GM23338 (cell line): ENCODE results near the gene FBXO11.

ENCODE experiments used
- CTCF ChIP-seq, 2 experiments: fragments of 200-600 bp in 1 of 2; sonication (generic) in 1 of 2; conservative IDR thresholded peaks; 2 replicates each; pipeline versions ENCODE4 v1.5.1 to v1.6.1; 2016 to 2017; ENCODE audit warnings: antibody characterized with exemption in 2 of 2, low read depth in 2 of 2, mild to moderate bottlenecking in 2 of 2, moderate library complexity in 1 of 2
- EZH2 ChIP-seq: fragments of 200-600 bp; sonication (generic); IDR thresholded peaks from one replicate; pipeline ENCODE4 v1.8.0; 2017; ENCODE audit warnings: antibody characterized with exemption, mild to moderate bottlenecking, low read depth; ENCODE audit not compliant: unreplicated experiment
- POLR2AphosphoS5 ChIP-seq: IDR thresholded peaks from 2 replicates; pipeline ENCODE4 v1.6.1; 2016; ENCODE audit warnings: antibody characterized with exemption, low read depth
- REST ChIP-seq: IDR thresholded peaks from one replicate; pipeline ENCODE4 v1.6.1; 2018; ENCODE audit warnings: antibody characterized with exemption; ENCODE audit not compliant: unreplicated experiment

- TF ChIP-seq POLR2AphosphoS5 (no peak), EZH2 (no peak), REST (no peak), CTCF (conservative IDR thresholded peaks at IDR 0.05; ENCODE audit: low read depth in 2 of 2) (no peak)
Measured at GRCh38 chr2:47777277-47777937, 128.9 kb downstream of the FBXO11 start.
